Hepatocyte (in vitro differentiated cells): ENCODE data around the gene USP44.

ENCODE experiments used
- CTCF ChIP-seq: fragments of 200-600 bp; sonication (generic); IDR thresholded peaks from 2 replicates; pipeline ENCODE4 v1.5.1; 2016; ENCODE audit warnings: antibody characterized with exemption, mild to moderate bottlenecking; ENCODE audit not compliant: poor library complexity
- EZH2 ChIP-seq: fragments of 200-600 bp; sonication (generic); IDR thresholded peaks from 2 replicates; pipeline ENCODE4 v1.6.1; 2016; ENCODE audit warnings: antibody characterized with exemption, mild to moderate bottlenecking, borderline replicate concordance
- EZH2phosphoT487 ChIP-seq: fragments of 200-600 bp; sonication (generic); IDR thresholded peaks from one replicate; pipeline ENCODE4 v1.6.1; 2018; ENCODE audit warnings: antibody characterized with exemption, mild to moderate bottlenecking, low read depth, moderate library complexity; ENCODE audit not compliant: unreplicated experiment, severe bottlenecking

- TF ChIP-seq CTCF (no peak), EZH2phosphoT487 (no peak), EZH2 (no peak)
Measured at GRCh38 chr12:95495433-95495832, 55.8 kb downstream of the USP44 start.
